Hindlimb muscle (tissue), 1 donor: ENCODE data around the gene DMGDH. TPM values are rescaled to one million over a fixed set of nuclear protein-coding genes. Genes with fewer than 3 reads are reported as not detected.

Experiments used
- DNase-seq: peaks from one replicate; pipeline ENCODE4 v3.0.0-alpha.2; 2013
- polyA plus RNA-seq: library from polyadenylated mRNA; unstranded; fragments of 120-200 nt; gene quantifications from one replicate; pipeline ENCODE4 v1.2.1, GENCODE V29; 2013; ENCODE audit not compliant: insufficient read length

DMGDH gene
- 2.9 TPM for polyA plus RNA-seq

- DNase-seq, result peak; percentile 48
Measured at GRCh38 chr5:79069488-79070349, at the start of gene DMGDH, which contains the start of gene BHMT2. Gene DMGDH (minus strand): TSS chr5:79069674. CDS start chr5:79069620, 54 bp downstream. Gene BHMT2 (plus strand): TSS chr5:79069767. CDS start chr5:79069783, 16 bp downstream.

DNA sequence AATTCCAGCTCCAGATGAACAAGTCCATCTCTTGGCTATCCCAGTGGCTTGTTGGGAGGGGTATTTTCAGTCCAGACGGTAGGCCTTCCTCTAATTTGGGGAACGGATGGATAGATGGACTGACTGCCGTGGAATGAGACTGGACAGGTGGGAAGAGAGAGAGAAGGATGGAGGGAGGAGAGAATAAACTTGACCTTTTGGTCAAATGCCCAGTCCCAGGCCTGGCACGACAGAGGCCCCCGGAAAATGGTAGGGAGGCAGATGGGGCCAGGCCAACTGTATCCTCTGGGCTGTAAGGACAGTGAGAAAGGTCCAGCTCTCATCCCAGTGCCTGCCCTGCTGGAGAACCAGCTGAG is 43.2 kb upstream of the DMGDH start:
- no peak for DNase-seq

DNA sequence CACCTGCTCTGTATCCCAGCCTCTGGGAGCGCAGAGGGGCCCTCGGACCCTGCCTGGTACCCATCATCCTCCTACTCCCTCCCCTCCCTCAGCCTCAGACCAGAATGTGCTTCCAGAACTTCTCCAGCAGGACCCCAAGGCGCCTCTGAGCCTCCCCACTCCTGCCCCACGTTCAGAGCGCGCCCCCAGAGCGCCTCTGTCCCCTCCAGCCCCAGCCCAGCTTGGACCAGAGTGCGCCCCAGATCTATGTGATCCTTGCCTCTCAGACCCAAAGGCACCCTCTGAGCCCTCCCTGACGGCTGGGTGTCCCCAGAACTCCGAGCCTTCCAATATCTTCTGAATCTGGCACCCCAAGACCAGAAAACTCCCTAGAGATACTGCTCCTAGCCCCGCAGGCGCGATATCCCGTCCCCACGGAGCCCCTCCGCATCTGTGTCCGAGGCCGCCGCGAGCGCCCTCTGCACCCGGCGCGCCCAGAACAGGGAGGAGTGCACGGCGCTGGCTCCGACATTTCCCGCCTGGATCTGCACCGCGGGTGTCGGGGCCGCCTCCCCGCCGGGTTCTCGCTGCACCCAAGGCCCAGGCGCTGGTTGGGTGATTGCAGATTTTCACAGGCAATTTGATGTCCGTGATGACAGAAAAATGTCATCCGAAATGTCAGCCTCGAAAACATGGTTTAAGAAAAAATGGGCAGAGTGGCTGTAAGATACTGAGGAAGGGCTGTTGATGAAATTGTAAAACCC is 42.7 kb upstream of the DMGDH start:
- no peak for DNase-seq

GRCh38 chr5:79111387-79111959 is 42.0 kb upstream of the DMGDH start, which contains the start of gene BHMT:
Gene BHMT (plus strand): TSS chr5:79111809. CDS start chr5:79111886, 77 bp downstream.
- no peak for DNase-seq

DNA sequence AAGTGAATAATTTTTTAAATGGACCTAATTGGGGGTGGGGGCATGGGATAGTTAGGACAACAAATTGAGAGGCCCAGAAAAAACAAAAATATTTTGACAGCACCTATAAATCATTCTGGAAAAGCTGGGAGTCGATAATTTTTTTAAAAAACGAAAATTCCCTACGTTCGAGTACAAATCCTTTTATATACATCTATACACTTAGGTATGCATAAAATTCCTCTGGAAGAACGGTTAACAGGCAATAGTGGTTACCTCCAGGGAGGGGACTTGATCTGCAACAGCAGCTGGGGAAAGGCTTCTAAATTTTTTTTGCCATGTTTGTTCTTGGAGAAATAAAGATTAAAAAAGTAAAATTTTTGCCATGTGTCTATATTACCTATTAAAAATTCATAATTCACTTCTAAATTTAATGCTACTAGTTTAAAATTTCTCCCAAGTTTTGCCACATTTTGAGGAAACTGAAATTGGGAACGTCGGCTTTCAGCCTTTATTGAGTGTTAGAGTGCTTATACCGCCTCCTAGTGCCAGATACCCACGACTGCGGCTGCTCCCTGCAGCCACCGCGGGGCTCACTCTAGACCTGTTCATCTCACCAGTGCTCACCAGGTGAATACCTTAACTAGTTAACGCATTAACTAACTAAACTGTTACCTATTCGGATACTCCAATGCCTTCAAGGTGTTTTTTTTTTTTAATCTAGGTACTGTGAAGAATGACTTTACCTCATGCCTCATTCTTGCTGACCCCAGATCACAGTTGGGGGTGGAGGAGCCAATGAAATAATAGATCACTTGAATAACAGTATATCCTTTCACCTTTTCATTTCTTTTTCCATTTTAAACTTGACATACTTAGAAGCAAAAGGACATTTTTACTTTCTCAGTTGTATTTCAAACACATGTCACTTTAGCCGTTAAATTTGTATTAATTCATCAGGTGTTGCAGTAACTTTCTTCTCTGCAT is 40.3 kb upstream of the DMGDH start:
- no peak for DNase-seq

- DNase-seq, result no peak
Measured at GRCh38 chr5:79108792-79109191, 39.3 kb upstream of the DMGDH start.

GRCh38 chr5:79108086-79108485 is 38.6 kb upstream of the DMGDH start:
- no peak for DNase-seq

GRCh38 chr5:79107020-79107796 is 37.7 kb upstream of the DMGDH start:
- DNase-seq, result no peak

- no peak for DNase-seq
Measured at GRCh38 chr5:79105868-79106267, 36.4 kb upstream of the DMGDH start.

DNA sequence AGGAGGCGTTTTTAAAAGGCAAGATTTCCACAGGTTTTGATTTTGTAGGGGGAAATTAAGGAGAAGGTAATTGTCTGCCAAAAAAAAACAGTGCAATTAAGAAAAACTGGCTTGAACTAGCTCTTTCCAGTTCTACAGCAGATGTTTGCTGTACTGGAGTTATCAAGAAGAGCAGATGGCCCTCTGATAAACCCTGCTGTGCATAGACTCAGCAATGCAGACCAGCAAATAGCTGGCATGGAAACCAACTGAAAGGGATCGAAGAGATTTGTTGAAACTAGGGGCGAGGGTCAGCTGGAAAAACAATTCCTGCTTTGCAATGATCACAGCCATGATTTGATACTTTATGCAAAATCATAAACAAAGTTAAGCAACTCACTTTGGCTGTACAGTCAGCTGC is 24.3 kb upstream of the DMGDH start:
- no peak for DNase-seq

DNA sequence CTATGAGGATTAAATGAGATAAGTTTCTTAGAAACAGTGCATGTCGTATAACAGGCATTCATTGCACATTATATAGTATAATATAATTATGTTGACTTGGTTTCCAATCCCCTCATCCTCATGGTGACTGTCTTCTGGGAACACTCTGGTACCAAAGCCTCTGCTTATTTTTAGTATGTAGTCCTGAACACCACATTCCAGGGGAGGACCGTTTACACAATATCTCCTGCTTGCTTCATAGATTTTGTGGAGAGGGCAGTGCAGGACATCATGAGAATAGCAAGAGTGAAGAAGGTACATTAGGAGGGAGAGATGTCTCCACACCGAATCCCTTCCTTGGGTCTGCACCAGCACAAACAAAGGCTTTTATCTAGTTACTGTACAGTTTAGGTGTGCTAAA is 21.6 kb upstream of the DMGDH start:
- no peak for DNase-seq

- no peak for DNase-seq
Measured at GRCh38 chr5:79088507-79088906, 19.0 kb upstream of the DMGDH start.

GRCh38 chr5:79086116-79086515 is 16.6 kb upstream of the DMGDH start:
- DNase-seq, result no peak

GRCh38 chr5:79081779-79082178 is 12.3 kb upstream of the DMGDH start:
- DNase-seq, result no peak

GRCh38 chr5:79080804-79081203 is 11.3 kb upstream of the DMGDH start:
- DNase-seq, result no peak

- DNase-seq, result no peak
Measured at GRCh38 chr5:79077680-79078365, 8.3 kb upstream of the DMGDH start.

GRCh38 chr5:79076819-79077218 is 7.3 kb upstream of the DMGDH start:
- DNase-seq, result no peak

DNA sequence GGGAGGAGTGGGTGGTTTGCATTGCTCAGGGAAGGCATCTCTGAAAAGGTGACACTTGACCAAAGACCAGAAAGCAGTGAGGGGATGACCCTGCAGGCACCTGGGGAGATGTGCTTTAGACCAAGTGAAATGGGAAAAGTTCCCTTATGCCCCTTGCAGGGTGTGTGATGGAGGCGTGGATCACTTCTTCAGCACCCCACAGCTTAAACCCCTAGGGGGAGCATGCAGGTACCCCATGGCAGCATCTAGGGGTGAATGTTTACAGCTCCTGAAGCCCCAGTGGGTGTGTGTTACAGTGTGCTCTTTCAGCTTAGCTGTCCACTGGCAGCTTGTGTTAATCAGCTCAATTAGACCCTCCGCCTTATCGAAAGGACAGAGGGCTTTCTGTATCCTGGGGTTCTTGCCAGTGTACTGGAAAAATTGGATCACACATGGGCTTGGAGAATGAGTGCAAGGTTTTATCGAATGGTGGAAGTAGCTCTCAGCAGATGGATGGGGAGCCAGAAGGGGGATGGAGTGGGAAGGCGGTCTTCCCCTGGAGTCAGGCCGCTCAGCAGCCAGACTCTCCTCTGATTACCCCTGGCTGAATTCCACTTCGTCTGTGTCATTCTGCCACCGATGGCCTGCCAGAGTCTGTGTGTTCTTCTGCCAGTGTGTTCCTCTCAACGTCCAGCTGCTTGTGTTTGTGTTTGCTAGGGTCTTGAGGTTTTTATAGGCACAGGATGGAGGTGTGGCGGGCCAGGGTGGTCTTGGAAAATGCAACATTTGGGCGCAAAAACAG is 6.4 kb upstream of the DMGDH start:
- DNase-seq, result no peak

- no peak for DNase-seq
Measured at GRCh38 chr5:79074641-79075040, 5.2 kb upstream of the DMGDH start.

DNA sequence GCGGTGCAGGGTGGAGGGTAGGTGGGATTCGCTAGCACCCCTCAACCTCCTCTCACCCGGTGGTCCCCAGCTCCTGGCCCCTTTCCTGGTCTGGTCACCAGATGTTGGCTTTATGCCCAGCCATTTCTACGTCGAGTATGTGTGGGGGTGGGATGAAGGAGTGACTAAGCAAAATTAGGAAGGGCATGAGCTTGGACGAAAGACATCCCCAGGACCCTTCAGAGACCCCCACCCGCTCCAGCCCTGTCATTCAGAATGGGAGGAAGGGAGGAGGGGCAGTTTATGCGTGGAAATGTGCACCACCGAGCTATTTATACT is 835 bp upstream of the DMGDH start:
- no peak for DNase-seq
